SU-DHL-6 (cell line): Measurements from ENCODE around the gene GPR150.

Source experiments
- H2AFZ ChIP-seq: fragments of 200-600 bp; sonication (generic); 2 replicates; pipeline ENCODE4 v1.6.1; 2014; ENCODE audit warnings: low read depth, mild to moderate bottlenecking, moderate library complexity, mixed read lengths, antibody characterized with exemption, low read length; ENCODE audit not compliant: severe bottlenecking
- H3F3A ChIP-seq: fragments of 200-600 bp; shearing (Covaris generic); 2 replicates; pipeline ENCODE4 v1.6.0; 2016; ENCODE audit warnings: antibody characterized with exemption, mild to moderate bottlenecking; ENCODE audit not compliant: insufficient read depth
- H3K27ac ChIP-seq: fragments of 200-600 bp; sonication (generic); 2 replicates; pipeline ENCODE4 v1.5.1; 2016; ENCODE audit warnings: low read depth, mild to moderate bottlenecking, low read length, moderate library complexity, mixed read lengths
- H3K27me3 ChIP-seq: fragments of 200-600 bp; sonication (generic), shearing (Covaris generic); 2 replicates; pipeline ENCODE4 v1.6.0; 2014; ENCODE audit warnings: mild to moderate bottlenecking, low read length
- H3K36me3 ChIP-seq: fragments of 200-600 bp; sonication (generic); 2 replicates; pipeline ENCODE4 v1.6.1; 2014; ENCODE audit warnings: mild to moderate bottlenecking, low read length, mixed read lengths
- H3K4me2 ChIP-seq: fragments of 300-600, 200-600 bp; shearing (Covaris generic), sonication (generic); 2 replicates; pipeline ENCODE4 v1.6.0; 2014; ENCODE audit warnings: low read length, low read depth, mild to moderate bottlenecking; ENCODE audit not compliant: poor library complexity, severe bottlenecking
- H3K4me3 ChIP-seq: fragments of 200-600 bp; sonication (generic); 2 replicates; pipeline ENCODE4 v1.5.1; 2014; ENCODE audit warnings: antibody characterized with exemption, low read length, mild to moderate bottlenecking, mixed read lengths; ENCODE audit not compliant: insufficient read depth, poor library complexity, severe bottlenecking
- H3K79me2 ChIP-seq: fragments of 200-600 bp; sonication (generic); 2 replicates; pipeline ENCODE4 v1.6.1; 2014; ENCODE audit warnings: mild to moderate bottlenecking, low read length, moderate library complexity; ENCODE audit not compliant: insufficient read depth
- H3K9ac ChIP-seq: fragments of 200-600 bp; sonication (generic); 2 replicates; pipeline ENCODE4 v1.7.0; 2014; ENCODE audit warnings: mild to moderate bottlenecking, low read length
- H3K9me2 ChIP-seq: fragments of 200-600 bp; sonication (generic); replicated peaks from 2 replicates; pipeline ENCODE4 v1.6.1; 2014; ENCODE audit warnings: low read length; ENCODE audit not compliant: insufficient read depth
- H3K9me3 ChIP-seq: fragments of 200-600 bp; sonication (generic); 2 replicates; pipeline ENCODE4 v1.6.1; 2014; ENCODE audit warnings: low read length, mixed read lengths; ENCODE audit not compliant: insufficient read depth
- H4K20me1 ChIP-seq: fragments of 200-600 bp; sonication (generic); 2 replicates; pipeline ENCODE4 v1.6.1; 2014; ENCODE audit warnings: low read depth, mild to moderate bottlenecking, antibody characterized with exemption, low read length, moderate library complexity, mixed read lengths
- EZH2phosphoT487 ChIP-seq: fragments of 200-600 bp; sonication (generic), shearing (Covaris generic); conservative IDR thresholded peaks from 2 replicates; pipeline ENCODE4 v1.6.1; 2018; ENCODE audit warnings: mild to moderate bottlenecking, antibody characterized with exemption, low read length, moderate library complexity, mixed read lengths
- TF ChIP-seq, protein P1 (sequence below): fragments of 200-600 bp; sonication (generic); IDR thresholded peaks from one replicate; pipeline ENCODE4 v1.5.1; 2017; ENCODE audit warnings: antibody characterized with exemption, mild to moderate bottlenecking, low read length, moderate library complexity; ENCODE audit not compliant: insufficient read depth, poor library complexity, severe bottlenecking

GPR150 gene

DNA sequence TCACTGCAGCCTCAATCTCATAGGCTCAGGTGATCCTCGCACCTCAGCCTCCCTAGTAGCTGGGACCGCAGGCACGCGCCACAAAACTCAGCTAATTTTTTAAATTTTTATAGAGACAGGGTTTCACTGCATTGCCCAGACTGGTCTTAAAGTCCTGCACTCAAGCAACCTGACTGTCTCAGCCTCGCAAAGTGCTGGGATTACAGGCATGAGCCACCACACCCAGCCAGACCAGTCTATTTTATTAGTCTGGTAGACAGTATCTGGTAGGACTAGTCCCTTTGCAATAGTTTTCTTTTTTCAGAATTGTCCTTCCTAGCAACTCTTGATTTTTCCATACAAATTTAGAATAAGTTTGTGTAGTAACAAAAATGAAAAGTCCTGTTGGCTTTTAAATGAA, 14.1 kb upstream of the GPR150 start:
- no peak overlapping the region for H3K27ac ChIP-seq
- H3K4me3 ChIP-seq: no peak overlapping the region
- H3F3A ChIP-seq: no peaks in the 10 kb centered on the region
- no peaks in the 10 kb centered on the region for H3K36me3 ChIP-seq
- H3K4me2 ChIP-seq: no peak overlapping the region
- no peaks in the 10 kb centered on the region for H3K9me3 ChIP-seq
- no peak overlapping the region for H2AFZ ChIP-seq
- no peak for TF ChIP-seq EZH2phosphoT487
- TF ChIP-seq, protein P1, sequence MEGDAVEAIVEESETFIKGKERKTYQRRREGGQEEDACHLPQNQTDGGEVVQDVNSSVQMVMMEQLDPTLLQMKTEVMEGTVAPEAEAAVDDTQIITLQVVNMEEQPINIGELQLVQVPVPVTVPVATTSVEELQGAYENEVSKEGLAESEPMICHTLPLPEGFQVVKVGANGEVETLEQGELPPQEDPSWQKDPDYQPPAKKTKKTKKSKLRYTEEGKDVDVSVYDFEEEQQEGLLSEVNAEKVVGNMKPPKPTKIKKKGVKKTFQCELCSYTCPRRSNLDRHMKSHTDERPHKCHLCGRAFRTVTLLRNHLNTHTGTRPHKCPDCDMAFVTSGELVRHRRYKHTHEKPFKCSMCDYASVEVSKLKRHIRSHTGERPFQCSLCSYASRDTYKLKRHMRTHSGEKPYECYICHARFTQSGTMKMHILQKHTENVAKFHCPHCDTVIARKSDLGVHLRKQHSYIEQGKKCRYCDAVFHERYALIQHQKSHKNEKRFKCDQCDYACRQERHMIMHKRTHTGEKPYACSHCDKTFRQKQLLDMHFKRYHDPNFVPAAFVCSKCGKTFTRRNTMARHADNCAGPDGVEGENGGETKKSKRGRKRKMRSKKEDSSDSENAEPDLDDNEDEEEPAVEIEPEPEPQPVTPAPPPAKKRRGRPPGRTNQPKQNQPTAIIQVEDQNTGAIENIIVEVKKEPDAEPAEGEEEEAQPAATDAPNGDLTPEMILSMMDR: no peak
- no peaks in the 10 kb centered on the region for H4K20me1 ChIP-seq
- H3K27me3 ChIP-seq: no peaks in the 10 kb centered on the region
- H3K79me2 ChIP-seq: no peaks in the 10 kb centered on the region
- H3K9ac ChIP-seq: no peak overlapping the region
- H3K9me2 ChIP-seq: no peaks in the 10 kb centered on the region

DNA sequence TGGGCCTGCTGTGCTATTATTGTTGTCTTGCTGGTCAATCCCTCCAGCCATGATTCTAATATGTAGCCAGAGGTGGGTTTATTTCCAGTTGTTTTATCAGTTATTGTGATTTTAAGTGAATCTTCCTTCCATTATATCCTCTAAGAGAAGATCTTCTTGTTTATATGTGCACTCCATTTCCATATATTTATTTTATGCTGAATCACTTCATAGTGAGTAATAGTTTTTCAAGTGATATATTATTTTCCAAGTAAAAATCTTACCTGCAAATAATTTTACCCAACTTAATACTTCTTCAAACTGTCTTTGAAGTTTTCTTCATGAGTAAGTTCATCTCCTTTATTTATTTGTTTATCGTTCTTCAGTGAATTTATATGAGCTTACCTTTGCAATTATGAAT, 13.5 kb upstream of the GPR150 start:
- Histone ChIP-seq H3F3A (no peaks in the 10 kb centered on the region), H3K4me2 (no peak overlapping the region), H3K27me3 (no peaks in the 10 kb centered on the region), H3K9ac (no peak overlapping the region), H3K27ac (no peak overlapping the region), H3K4me3 (no peak overlapping the region), H3K9me2 (no peaks in the 10 kb centered on the region), H3K36me3 (no peaks in the 10 kb centered on the region), H3K9me3 (no peaks in the 10 kb centered on the region), H2AFZ (no peak overlapping the region), H4K20me1 (no peaks in the 10 kb centered on the region), H3K79me2 (no peaks in the 10 kb centered on the region)
- TF ChIP-seq, protein P1: no peak
- no peak for TF ChIP-seq EZH2phosphoT487

DNA sequence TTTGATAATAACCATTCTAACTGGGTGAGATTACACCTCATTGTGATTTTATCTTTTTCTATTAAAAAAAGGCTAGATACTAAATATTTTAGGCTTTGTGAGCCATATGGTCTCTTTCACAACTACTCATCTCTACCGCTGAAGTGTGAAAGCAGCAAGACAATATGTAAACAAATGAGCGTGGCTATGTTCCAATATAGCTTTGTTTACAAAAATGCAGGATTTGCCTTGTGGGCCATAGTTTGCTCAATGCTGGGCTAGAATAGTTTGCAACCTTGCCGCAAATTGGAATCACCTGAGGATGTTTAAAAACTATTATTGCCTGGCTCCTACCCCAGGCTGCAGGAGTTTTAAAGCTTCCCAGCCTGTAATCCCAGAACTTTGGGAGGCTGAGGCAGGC, 10.2 kb upstream of the GPR150 start:
- Histone ChIP-seq H2AFZ (no peak overlapping the region), H3K79me2 (no peaks in the 10 kb centered on the region), H3K27ac (no peak overlapping the region), H3K9me3 (no peaks in the 10 kb centered on the region), H3K36me3 (no peaks in the 10 kb centered on the region), H4K20me1 (no peaks in the 10 kb centered on the region), H3K27me3 (no peaks in the 10 kb centered on the region), H3K4me2 (no peak overlapping the region), H3K9ac (no peak overlapping the region), H3K9me2 (no peaks in the 10 kb centered on the region), H3F3A (no peaks in the 10 kb centered on the region), H3K4me3 (no peak overlapping the region)
- no peak for TF ChIP-seq EZH2phosphoT487

DNA sequence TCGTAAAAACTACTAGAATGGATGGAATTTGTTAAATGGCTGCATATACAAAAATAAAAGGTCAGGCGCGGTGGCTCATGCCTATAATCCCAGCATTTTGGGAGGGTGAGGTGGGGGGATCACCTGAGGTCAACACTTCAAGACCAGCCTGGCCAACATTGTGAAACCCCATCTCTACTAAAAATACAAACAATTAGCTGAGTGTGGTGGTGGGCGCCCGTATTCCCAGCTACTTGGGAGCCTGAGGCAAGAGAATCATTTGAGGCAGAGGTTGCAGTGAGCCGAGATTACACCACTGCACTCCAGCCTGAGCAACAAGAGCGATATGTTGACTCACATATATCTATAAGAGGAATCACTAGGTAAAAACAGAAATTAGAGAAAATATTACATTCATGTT, 9.3 kb upstream of the GPR150 start:
- no peak for TF ChIP-seq EZH2phosphoT487
- TF ChIP-seq, protein P1: no peak
- no peaks in the 10 kb centered on the region for H3F3A ChIP-seq
- no peak overlapping the region for H3K4me2 ChIP-seq
- no peaks in the 10 kb centered on the region for H4K20me1 ChIP-seq
- H3K27me3 ChIP-seq: no peaks in the 10 kb centered on the region
- H3K79me2 ChIP-seq: no peaks in the 10 kb centered on the region
- no peaks in the 10 kb centered on the region for H3K36me3 ChIP-seq
- H3K9ac ChIP-seq: no peak overlapping the region
- no peak overlapping the region for H2AFZ ChIP-seq
- H3K4me3 ChIP-seq: no peak overlapping the region
- no peaks in the 10 kb centered on the region for H3K9me2 ChIP-seq
- no peaks in the 10 kb centered on the region for H3K9me3 ChIP-seq
- no peak overlapping the region for H3K27ac ChIP-seq
